Mesenchymal stem cell (in vitro differentiated cells and primary cell): ENCODE data around the gene SIPA1L3.

ENCODE experiments used
- DNase-seq: peaks from one replicate; pipeline ENCODE4 v3.0.0-alpha.2; 2013
- H2AFZ ChIP-seq: one replicate; pipeline ENCODE4 v1.6.1; 2013; ENCODE audit warnings: low read depth, mild to moderate bottlenecking, control low read depth, inconsistent platforms, low read length, moderate library complexity
- H2AK5ac ChIP-seq: 2 replicates; pipeline ENCODE4 v1.6.1; 2013; ENCODE audit warnings: low read length, moderate library complexity, mild to moderate bottlenecking, inconsistent platforms; ENCODE audit not compliant: severe bottlenecking
- H2BK120ac ChIP-seq: one replicate; pipeline ENCODE4 v1.6.1; 2013; ENCODE audit warnings: low read depth, mild to moderate bottlenecking, inconsistent platforms, low read length, moderate library complexity
- H2BK12ac ChIP-seq, 2 experiments: one replicate each; pipeline ENCODE4 v1.6.1; 2013; ENCODE audit warnings: inconsistent platforms in 2 of 2, low read length in 2 of 2, mild to moderate bottlenecking in 2 of 2, moderate library complexity in 2 of 2, control low read depth in 1 of 2
- H2BK15ac ChIP-seq: one replicate; pipeline ENCODE4 v1.6.1; 2013; ENCODE audit warnings: mild to moderate bottlenecking, low read depth, inconsistent platforms; ENCODE audit not compliant: poor library complexity, severe bottlenecking
- H2BK5ac ChIP-seq: 2 replicates; pipeline ENCODE4 v1.6.1; 2013; ENCODE audit warnings: low read depth, mild to moderate bottlenecking, low read length, control low read depth, inconsistent platforms; ENCODE audit not compliant: poor library complexity, severe bottlenecking
- H3K14ac ChIP-seq, 2 experiments: one replicate each; pipeline ENCODE4 v1.6.1; 2013; ENCODE audit warnings: inconsistent platforms in 2 of 2, low read length in 2 of 2, control low read depth in 1 of 2, mild to moderate bottlenecking in 1 of 2, moderate library complexity in 1 of 2
- H3K18ac ChIP-seq, 2 experiments: one replicate each; pipeline ENCODE4 v1.6.1; 2013; ENCODE audit warnings: inconsistent platforms in 2 of 2, low read length in 2 of 2, control low read depth in 1 of 2, low read depth in 1 of 2, mild to moderate bottlenecking in 1 of 2
- H3K23ac ChIP-seq, 2 experiments: one replicate each; pipeline ENCODE4 v1.6.1; 2013; ENCODE audit warnings: inconsistent platforms in 2 of 2, low read length in 2 of 2, mild to moderate bottlenecking in 2 of 2, moderate library complexity in 2 of 2, control low read depth in 1 of 2
- H3K27ac ChIP-seq: 2 replicates; pipeline ENCODE4 v1.5.1; 2013; ENCODE audit warnings: mild to moderate bottlenecking, moderate library complexity, low read length, control low read depth, inconsistent platforms; ENCODE audit not compliant: poor library complexity, severe bottlenecking
- H3K27me3 ChIP-seq, 2 experiments: 2 replicates each; pipeline versions ENCODE4 v1.6.1 to v1.7.0; 2013; ENCODE audit warnings: low read length in 2 of 2, mild to moderate bottlenecking in 2 of 2, moderate library complexity in 2 of 2, control low read depth in 1 of 2, inconsistent platforms in 1 of 2; ENCODE audit not compliant: control insufficient read depth in 1 of 2, insufficient read depth in 1 of 2
- H3K36me3 ChIP-seq, 2 experiments: 2 replicates each; pipeline versions ENCODE4 v1.6.1 to v1.7.0; 2013; ENCODE audit warnings: low read length in 2 of 2, control low read depth in 1 of 2, inconsistent platforms in 1 of 2, low read depth in 1 of 2, mild to moderate bottlenecking in 1 of 2; ENCODE audit not compliant: insufficient read depth in 2 of 2, control insufficient read depth in 1 of 2
- H3K4ac ChIP-seq, 2 experiments: one replicate each; pipeline ENCODE4 v1.6.1; 2013; ENCODE audit warnings: inconsistent platforms in 2 of 2, low read length in 2 of 2, mild to moderate bottlenecking in 2 of 2, moderate library complexity in 2 of 2, control low read depth in 1 of 2, low read depth in 1 of 2
- H3K4me1 ChIP-seq: 2 replicates; pipeline ENCODE4 v1.6.1; 2013; ENCODE audit warnings: low read depth, low read length, control low read depth; ENCODE audit not compliant: control insufficient read depth, insufficient read depth
- H3K4me2 ChIP-seq: 2 replicates; pipeline ENCODE4 v1.6.1; 2013; ENCODE audit warnings: low read length, mild to moderate bottlenecking, inconsistent platforms; ENCODE audit not compliant: poor library complexity, severe bottlenecking
- H3K4me3 ChIP-seq, 2 experiments: 2 replicates each; pipeline versions ENCODE4 v1.5.1 to v1.7.0; 2013; ENCODE audit warnings: low read length in 2 of 2, mild to moderate bottlenecking in 2 of 2, control low read depth in 1 of 2, low read depth in 1 of 2; ENCODE audit not compliant: insufficient read depth in 1 of 2
- H3K79me1 ChIP-seq: replicated peaks from 2 replicates; pipeline ENCODE4 v1.6.1; 2013; ENCODE audit warnings: mild to moderate bottlenecking, control low read depth, low read length, inconsistent platforms; ENCODE audit not compliant: poor library complexity, severe bottlenecking
- H3K9ac ChIP-seq: 2 replicates; pipeline ENCODE4 v1.7.0; 2013; ENCODE audit warnings: mild to moderate bottlenecking, low read length, moderate library complexity
- H3K9me3 ChIP-seq: 2 replicates; pipeline ENCODE4 v1.7.0; 2013; ENCODE audit warnings: mild to moderate bottlenecking, low read length; ENCODE audit not compliant: control insufficient read depth
- H4K8ac ChIP-seq: one replicate; pipeline ENCODE4 v1.6.1; 2013; ENCODE audit warnings: inconsistent platforms, mild to moderate bottlenecking, low read length, moderate library complexity
- H4K91ac ChIP-seq: one replicate; pipeline ENCODE4 v1.6.1; 2013; ENCODE audit warnings: mild to moderate bottlenecking, low read length, inconsistent platforms
- WGBS: methylation state at CpG from one replicate; pipeline ENCODE4 v1.1.7; 2013; ENCODE audit warnings: mixed read lengths; 5-methylcytosine and 5-hydroxymethylcytosine counted together

SIPA1L3 gene

GRCh38 chr19:38101723-38102122 is 194.7 kb downstream of the SIPA1L3 start:
- Histone ChIP-seq H3K18ac (no peak overlapping the region), H3K79me1 (peaks cover 42% of the 10 kb centered on the region), H3K9ac (no peak overlapping the region), H2BK12ac (no peak overlapping the region), H4K91ac (peak overlapping the region; percentile 25), H3K9me3 (peaks cover 16% of the 10 kb centered on the region), H3K4me1 (peaks cover 2% of the 10 kb centered on the region), H3K14ac (no peak overlapping the region), H4K8ac (no peak overlapping the region), H3K23ac (no peak overlapping the region), H3K27me3 (no peaks in the 10 kb centered on the region), H3K4ac (no peak overlapping the region), H3K4me3 (no peak overlapping the region), H2BK15ac (no peak overlapping the region), H3K36me3 (peaks cover 57 to 68% of the 10 kb centered on the region in 2 experiments), H3K27ac (no peak overlapping the region), H2BK5ac (no peak overlapping the region), H2AFZ (no peak overlapping the region), H3K4me2 (no peak overlapping the region), H2BK120ac (no peak overlapping the region), H2AK5ac (no peak overlapping the region)
- DNase-seq: no peak
- 97% methylated on average over 7 of the region's 10 CpGs for WGBS

- H3K27ac ChIP-seq: no peak overlapping the region
- H2AK5ac ChIP-seq: no peak overlapping the region
- H2AFZ ChIP-seq: no peak overlapping the region
- H3K27me3 ChIP-seq: no peaks in the 10 kb centered on the region
- no peak overlapping the region for H2BK120ac ChIP-seq
- H3K79me1 ChIP-seq: peaks cover 43% of the 10 kb centered on the region
- no peak overlapping the region for H3K14ac ChIP-seq
- H4K8ac ChIP-seq: no peak overlapping the region
- H3K23ac ChIP-seq: no peak overlapping the region
- no peak overlapping the region for H4K91ac ChIP-seq
- no peak overlapping the region for H2BK15ac ChIP-seq
- no peak overlapping the region for H3K4me3 ChIP-seq
- H3K9ac ChIP-seq: no peak overlapping the region
- H2BK5ac ChIP-seq: no peak overlapping the region
- no peak overlapping the region for H3K4me2 ChIP-seq
- H2BK12ac ChIP-seq: no peak overlapping the region
- no peak for DNase-seq
- H3K4me1 ChIP-seq: peaks cover 6% of the 10 kb centered on the region
- peaks cover 71 to 77% of the 10 kb centered on the region in 2 experiments for H3K36me3 ChIP-seq
- 98% methylated on average over 3 of the region's 4 CpGs for WGBS
- no peak overlapping the region for H3K18ac ChIP-seq
- H3K9me3 ChIP-seq: peaks cover 2% of the 10 kb centered on the region
- no peak overlapping the region for H3K4ac ChIP-seq
Measured at GRCh38 chr19:38105574-38105973, 198.6 kb downstream of the SIPA1L3 start.

- no peak overlapping the region for H3K9ac ChIP-seq
- H2BK5ac ChIP-seq: no peak overlapping the region
- no peak overlapping the region for H2BK12ac ChIP-seq
- no peak overlapping the region for H2AK5ac ChIP-seq
- no peak overlapping the region for H2BK120ac ChIP-seq
- no peaks in the 10 kb centered on the region for H3K9me3 ChIP-seq
- H3K4me3 ChIP-seq: no peak overlapping the region
- peaks cover 7% of the 10 kb centered on the region for H3K4me1 ChIP-seq
- H2BK15ac ChIP-seq: no peak overlapping the region
- no peak overlapping the region for H3K23ac ChIP-seq
- no peaks in the 10 kb centered on the region for H3K27me3 ChIP-seq
- peak overlapping the region; percentile 8 for H3K4me2 ChIP-seq
- H3K4ac ChIP-seq: no peak overlapping the region
- WGBS: 89% methylated on average over 4 of the region's 4 CpGs
- no peak overlapping the region for H3K27ac ChIP-seq
- H3K36me3 ChIP-seq: peaks cover 69 to 73% of the 10 kb centered on the region in 2 experiments
- H4K8ac ChIP-seq: no peak overlapping the region
- no peak overlapping the region for H4K91ac ChIP-seq
- no peak overlapping the region for H3K18ac ChIP-seq
- peak overlapping the region in 1 of 2 experiments; percentile 69 for H3K14ac ChIP-seq
- H3K79me1 ChIP-seq: peaks cover 37% of the 10 kb centered on the region
- H2AFZ ChIP-seq: no peak overlapping the region
- DNase-seq: no peak
Measured at GRCh38 chr19:38107129-38107528, 200.1 kb downstream of the SIPA1L3 start.

- Histone ChIP-seq H2BK15ac (no peak overlapping the region), H3K4me1 (peaks cover 18% of the 10 kb centered on the region), H3K4me3 (no peak overlapping the region), H3K18ac (no peak overlapping the region), H3K27me3 (no peaks in the 10 kb centered on the region), H3K23ac (no peak overlapping the region), H2BK120ac (no peak overlapping the region), H3K14ac (peak overlapping the region in 1 of 2 experiments; percentile 8), H3K9ac (no peak overlapping the region), H3K4me2 (no peak overlapping the region), H4K91ac (peak overlapping the region; percentile 48), H3K79me1 (peaks cover 38% of the 10 kb centered on the region), H3K27ac (no peak overlapping the region), H4K8ac (no peak overlapping the region), H2BK12ac (no peak overlapping the region), H3K36me3 (peaks cover 73 to 83% of the 10 kb centered on the region in 2 experiments), H2BK5ac (no peak overlapping the region), H3K9me3 (no peaks in the 10 kb centered on the region), H3K4ac (no peak overlapping the region), H2AK5ac (no peak overlapping the region), H2AFZ (no peak overlapping the region)
- DNase-seq: no peak
- 98% methylated on average over 9 of the region's 9 CpGs for WGBS
Measured at GRCh38 chr19:38111898-38112297, 204.9 kb downstream of the SIPA1L3 start.
